SK-N-SH (cell line): Measurements from ENCODE around the gene PTPRD. TPM values are rescaled to one million over a fixed set of nuclear protein-coding genes. Genes with fewer than 3 reads are reported as not detected.

Experiments used
- CTCF ChIA-PET: fragments of 300-600, 350-600 bp; formaldehyde crosslinking; extraction: SDS; loops from one replicate; lab custom pipeline; 2021; lab: Yijun Ruan, JAX
- POLR2A ChIA-PET: fragments of 350-600 bp; sonication (Branson Sonifier 250); formaldehyde crosslinking; extraction: SDS; loops from one replicate; lab custom pipeline; 2020; ENCODE audit warnings: antibody characterized with exemption, inconsistent platforms; lab: Yijun Ruan, JAX
- DNase-seq: peaks from one replicate; pipeline ENCODE4 v3.0.0; 2012
- H2AFZ ChIP-seq: fragments of 200-600 bp; sonication (generic); 2 replicates; pipeline ENCODE4 v1.8.1; 2016; ENCODE audit warnings: antibody characterized with exemption, mild to moderate bottlenecking, low read depth
- H3F3A ChIP-seq: fragments of 200-600 bp; sonication (generic); replicated peaks from 2 replicates; pipeline ENCODE3; 2016; ENCODE audit warnings: antibody characterized with exemption, mild to moderate bottlenecking; ENCODE audit not compliant: insufficient read depth
- H3K27ac ChIP-seq, 2 experiments: fragments of 200-500 bp in 1 of 2; fragments of 200-600 bp in 1 of 2; sonication (Bioruptor generic) in 1 of 2; sonication (generic), shearing (Covaris generic) in 1 of 2; 2 replicates each; pipeline versions ENCODE4 v1.5.1 to v1.6.1; 2014 to 2016; ENCODE audit warnings: low read depth in 2 of 2, inconsistent platforms in 1 of 2, low read length in 1 of 2, mild to moderate bottlenecking in 1 of 2, mixed read lengths in 1 of 2
- H3K27me3 ChIP-seq: fragments of 200-600 bp; sonication (generic), shearing (Covaris generic); 2 replicates; pipeline ENCODE4 v1.6.1; 2016; ENCODE audit warnings: mixed run types; ENCODE audit not compliant: insufficient read depth
- H3K36me3 ChIP-seq, 2 experiments: fragments of 200-500 bp in 1 of 2; fragments of 200-600 bp in 1 of 2; sonication (Bioruptor generic) in 1 of 2; sonication (generic) in 1 of 2; replicated peaks in 1 of 2; 2 replicates each; pipeline versions ENCODE3 to v1.5.1; 2014 to 2016; ENCODE audit warnings: low read length in 1 of 2, mild to moderate bottlenecking in 1 of 2; ENCODE audit not compliant: insufficient read depth in 2 of 2, control insufficient read depth in 1 of 2
- H3K4me1 ChIP-seq, 2 experiments: fragments of 200-500 bp in 1 of 2; fragments of 200-600 bp in 1 of 2; sonication (Bioruptor generic) in 1 of 2; sonication (generic), shearing (Covaris generic) in 1 of 2; 2 replicates each; pipeline versions ENCODE4 v1.5.1 to v1.6.1; 2014 to 2016; ENCODE audit warnings: low read depth in 1 of 2, low read length in 1 of 2, mixed run types in 1 of 2; ENCODE audit not compliant: insufficient read depth in 2 of 2, control insufficient read depth in 1 of 2
- H3K4me2 ChIP-seq: fragments of 200-600 bp; sonication (generic), shearing (Covaris generic); 2 replicates; pipeline ENCODE4 v1.6.1; 2017; ENCODE audit warnings: mixed run types
- H3K4me3 ChIP-seq, 2 experiments: fragments of 200-500 bp in 1 of 2; fragments of 200-600 bp in 1 of 2; sonication (Bioruptor generic) in 1 of 2; sonication (generic), shearing (Covaris generic) in 1 of 2; 2 replicates each; pipeline versions ENCODE4 v1.5.1 to v1.8.1; 2014 to 2016; ENCODE audit warnings: low read depth in 2 of 2, inconsistent platforms in 1 of 2, low read length in 1 of 2, mild to moderate bottlenecking in 1 of 2, mixed read lengths in 1 of 2, moderate library complexity in 1 of 2
- H3K79me2 ChIP-seq: fragments of 200-600 bp; sonication (generic); 2 replicates; pipeline ENCODE4 v1.8.1; 2017; ENCODE audit warnings: mild to moderate bottlenecking; ENCODE audit not compliant: insufficient read depth
- H3K9ac ChIP-seq: fragments of 200-600 bp; sonication (generic); 2 replicates; pipeline ENCODE4 v1.6.1; 2017; ENCODE audit warnings: mixed run types
- H3K9me2 ChIP-seq: fragments of 200-600 bp; sonication (generic); 2 replicates; pipeline ENCODE4 v1.6.1; 2017; ENCODE audit warnings: mixed run types
- H3K9me3 ChIP-seq: fragments of 200-600 bp; sonication (generic); 2 replicates; pipeline ENCODE4 v1.6.1; 2017; ENCODE audit warnings: mixed run types, mild to moderate bottlenecking, moderate library complexity
- H4K20me1 ChIP-seq: fragments of 200-600 bp; sonication (generic); 2 replicates; pipeline ENCODE4 v1.6.1; 2017; ENCODE audit warnings: mild to moderate bottlenecking, mixed run types; ENCODE audit not compliant: insufficient read depth
- ELF1 ChIP-seq: IDR thresholded peaks from 2 replicates; pipeline ENCODE4 v1.4.0; 2012
- FOXJ3 ChIP-seq: sonication (generic); formaldehyde crosslinking; IDR thresholded peaks from 2 replicates; pipeline ENCODE4 v1.5.1; 2020; ENCODE audit warnings: mild to moderate bottlenecking, missing genetic modification reagents
- PBX3 ChIP-seq: IDR thresholded peaks from 2 replicates; pipeline ENCODE4; 2012
- POLR2AphosphoS5 ChIP-seq: IDR thresholded peaks from 2 replicates; pipeline ENCODE4 v1.6.1; 2012; ENCODE audit warnings: low read depth, low read length
- REST ChIP-seq: IDR thresholded peaks from 2 replicates; pipeline ENCODE4 v1.6.1; 2012; ENCODE audit warnings: mild to moderate bottlenecking, low read depth, low read length, moderate library complexity
- SMC3 ChIP-seq: IDR thresholded peaks from 2 replicates; pipeline ENCODE4 v1.6.1; 2012; ENCODE audit warnings: low read depth, low read length, improper control_type of control experiment
- WGBS: methylation state at CpG from one replicate; pipeline ENCODE4 v1.1.6; 2017; ENCODE audit warnings: low lambda C conversion rate; 5-methylcytosine and 5-hydroxymethylcytosine counted together
- polyA plus RNA-seq, 3 experiments: library from polyadenylated mRNA; depleted of rRNA; stranded (reverse); fragments of >200 nt; gene quantifications; 2 replicates each; pipeline ENCODE4 v1.2.3, GENCODE V29; 2012

Gene PTPRD
- polyA plus RNA-seq, 1 of the 3 experiments (the other 2 are of a cell fraction): 0.15 TPM

GRCh38 chr9:8412327-8412726 lies 2200.5 kb downstream of the PTPRD start:
- POLR2A ChIA-PET: no interaction called here
- H3K4me3 ChIP-seq: no peak overlapping the region
- no peaks in the 10 kb centered on the region for H3F3A ChIP-seq
- CTCF ChIA-PET: no interaction called here
- 60% methylated on average over 3 of the region's 3 CpGs for WGBS
- no peak overlapping the region for H3K4me2 ChIP-seq
- no peaks in the 10 kb centered on the region for H3K79me2 ChIP-seq
- H3K36me3 ChIP-seq: no peaks in the 10 kb centered on the region
- H4K20me1 ChIP-seq: no peaks in the 10 kb centered on the region
- H3K27ac ChIP-seq: no peak overlapping the region
- no peaks in the 10 kb centered on the region; a peak in 1 of 4 replicates for H3K4me1 ChIP-seq
- no peak overlapping the region for H3K9ac ChIP-seq
- H2AFZ ChIP-seq: no peak overlapping the region
- no peaks in the 10 kb centered on the region for H3K9me3 ChIP-seq
- no peak for TF ChIP-seq ELF1
- H3K27me3 ChIP-seq: no peaks in the 10 kb centered on the region
- H3K9me2 ChIP-seq: no peaks in the 10 kb centered on the region
- DNase-seq: no peak

- Histone ChIP-seq H3K4me1 (no peaks in the 10 kb centered on the region; a peak in 1 of 4 replicates), H3K9me3 (no peaks in the 10 kb centered on the region), H2AFZ (no peak overlapping the region), H4K20me1 (no peaks in the 10 kb centered on the region), H3K4me3 (no peak overlapping the region), H3K79me2 (no peaks in the 10 kb centered on the region), H3K27ac (no peak overlapping the region), H3K36me3 (no peaks in the 10 kb centered on the region), H3K9ac (no peak overlapping the region), H3K4me2 (no peak overlapping the region), H3K27me3 (no peaks in the 10 kb centered on the region), H3F3A (no peaks in the 10 kb centered on the region), H3K9me2 (no peaks in the 10 kb centered on the region)
- no peak for DNase-seq
- ChIA-PET CTCF (interaction anchor here (1.3 kb wide), 1 partner anchor 29 kb away, joined by 4 read pairs; no protein-coding TSS in a partner anchor), POLR2A (no interaction called here)
- 70% methylated on average over 9 of the region's 9 CpGs for WGBS
- TF ChIP-seq POLR2AphosphoS5: no peak
- no peak for TF ChIP-seq FOXJ3
- TF ChIP-seq REST: no peak
Measured at GRCh38 chr9:8408575-8409190, 2204.1 kb downstream of the PTPRD start.

- Histone ChIP-seq H3K27me3 (no peaks in the 10 kb centered on the region), H3K79me2 (no peaks in the 10 kb centered on the region), H3K4me3 (no peak overlapping the region), H3K27ac (no peak overlapping the region), H3K9ac (no peak overlapping the region), H3K9me3 (no peaks in the 10 kb centered on the region), H3K4me2 (no peak overlapping the region), H4K20me1 (no peaks in the 10 kb centered on the region), H3K4me1 (no peaks in the 10 kb centered on the region), H3F3A (no peaks in the 10 kb centered on the region), H3K36me3 (no peaks in the 10 kb centered on the region), H2AFZ (no peak overlapping the region), H3K9me2 (no peaks in the 10 kb centered on the region)
- no peak for DNase-seq
- TF ChIP-seq SMC3: no peak
- TF ChIP-seq PBX3: no peak
- WGBS: 51% methylated on average over 6 of the region's 6 CpGs
- ChIA-PET POLR2A (no interaction called here), CTCF (interaction anchor here (1.9 kb wide), 1 partner anchor 12 kb away, joined by 5 read pairs; no protein-coding TSS in a partner anchor)
Measured at GRCh38 chr9:8401961-8402705, 2210.7 kb downstream of the PTPRD start.
